ENCODE data around the gene NFATC1.
"Not testable (repeated sequence)": the region's sequence is repeated elsewhere in the genome, so short reads cannot be mapped to it uniquely, and the experiment has no call there.

The NFATC1 gene

DNA sequence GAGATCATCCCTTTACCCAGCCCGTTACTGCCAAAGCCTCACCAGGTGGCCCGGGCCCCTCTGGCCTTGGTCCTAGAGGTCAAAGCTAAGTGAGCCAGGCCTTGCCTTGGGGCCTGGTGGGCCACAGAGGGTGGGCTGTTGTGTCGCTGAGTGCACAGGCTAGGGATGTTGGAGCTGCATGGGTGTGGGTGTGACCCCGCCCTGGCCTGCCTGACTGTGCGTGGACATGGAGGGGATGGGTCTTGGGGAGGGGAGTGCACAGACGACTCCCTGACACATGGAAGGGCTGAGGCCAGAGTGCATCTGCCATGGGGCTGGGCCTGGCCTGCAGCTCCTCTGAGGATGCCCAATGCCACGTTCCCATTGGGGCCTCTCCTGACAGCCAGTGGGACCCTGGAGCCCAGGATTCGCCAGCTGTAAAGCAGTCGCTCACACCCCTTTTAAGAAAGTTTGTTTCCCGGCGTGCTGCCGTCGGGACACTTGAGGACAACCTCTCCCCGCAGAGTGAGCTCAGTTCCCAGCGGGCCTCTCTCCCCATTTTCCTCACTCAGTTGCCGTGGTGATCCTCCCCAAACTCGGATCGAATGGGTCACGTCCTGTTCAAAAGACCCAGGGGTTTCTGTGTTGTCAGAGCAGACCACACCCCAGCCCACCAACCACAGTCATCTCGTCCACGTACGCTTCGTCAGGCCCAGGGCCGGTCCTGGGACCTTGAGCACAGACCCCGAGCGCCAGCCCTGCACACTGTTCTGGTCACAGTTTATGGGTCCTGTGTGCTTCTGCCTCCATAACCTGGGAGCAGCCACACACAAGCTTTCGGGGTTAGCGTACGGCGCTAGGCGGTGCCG lies 93.5 kb downstream of the NFATC1 start:
- DNase-seq (ENCODE audit: low read depth in 2 of 2) = no peak

DNA sequence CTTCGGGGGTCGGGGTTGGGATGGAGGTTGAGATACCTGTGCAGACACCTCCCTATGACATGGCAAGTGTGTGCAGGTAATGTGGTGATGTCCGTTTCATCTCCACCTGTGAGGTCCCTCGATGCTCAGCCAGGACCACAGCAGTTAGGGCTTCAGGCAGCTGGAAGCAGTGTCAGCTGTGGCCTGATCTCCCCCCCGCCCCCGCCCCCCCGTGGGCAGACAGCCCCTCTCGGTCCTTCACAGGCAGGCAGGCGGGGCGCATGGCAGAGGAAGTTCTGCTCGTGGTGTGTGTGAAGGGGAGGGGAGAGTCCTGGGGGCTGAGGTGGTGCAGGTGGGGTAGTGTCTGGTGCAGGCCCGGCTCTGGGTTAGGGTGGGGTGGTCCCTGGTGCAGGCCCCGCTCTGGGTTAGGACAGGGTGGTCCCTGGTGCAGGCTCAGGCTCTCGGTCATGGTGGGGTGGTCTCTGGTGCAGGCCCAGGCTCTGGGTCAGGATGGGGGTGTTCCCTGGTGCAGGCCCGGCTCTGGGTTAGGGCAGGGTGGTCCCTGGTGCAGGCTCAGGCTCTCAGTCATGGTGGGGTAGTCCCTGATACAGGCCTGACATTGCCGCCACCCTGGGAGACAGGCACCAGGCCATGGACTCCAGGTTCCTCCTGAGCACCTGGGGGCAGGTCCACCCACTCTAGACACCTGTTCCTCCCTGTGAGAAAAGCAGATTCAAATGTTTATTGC lies 94.3 kb downstream of the NFATC1 start:
- DNase-seq (ENCODE audit: low read depth in 2 of 2) = no peak

DNA sequence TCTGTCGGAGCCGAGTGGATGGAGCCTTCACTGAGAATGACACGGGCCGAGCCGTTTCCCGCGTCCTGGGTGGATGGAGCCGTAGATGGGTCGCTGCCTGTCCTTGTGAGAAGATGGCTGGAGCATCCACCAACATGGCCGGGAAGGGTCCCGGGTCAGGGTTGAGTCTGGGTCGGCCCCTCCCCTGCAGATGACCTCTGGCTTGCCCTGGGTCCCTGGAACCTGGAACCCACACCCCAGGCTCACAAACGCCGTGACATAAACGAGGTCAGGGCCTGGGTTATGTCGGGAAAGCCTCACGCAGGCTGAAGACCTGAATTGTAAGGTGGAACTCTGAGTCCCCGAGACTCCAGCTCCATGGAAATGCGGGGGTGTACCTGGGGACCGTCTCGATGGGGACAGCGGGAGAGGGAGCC lies 94.9 kb downstream of the NFATC1 start:
- no peak for DNase-seq (ENCODE audit: low read depth in 2 of 2)

DNA sequence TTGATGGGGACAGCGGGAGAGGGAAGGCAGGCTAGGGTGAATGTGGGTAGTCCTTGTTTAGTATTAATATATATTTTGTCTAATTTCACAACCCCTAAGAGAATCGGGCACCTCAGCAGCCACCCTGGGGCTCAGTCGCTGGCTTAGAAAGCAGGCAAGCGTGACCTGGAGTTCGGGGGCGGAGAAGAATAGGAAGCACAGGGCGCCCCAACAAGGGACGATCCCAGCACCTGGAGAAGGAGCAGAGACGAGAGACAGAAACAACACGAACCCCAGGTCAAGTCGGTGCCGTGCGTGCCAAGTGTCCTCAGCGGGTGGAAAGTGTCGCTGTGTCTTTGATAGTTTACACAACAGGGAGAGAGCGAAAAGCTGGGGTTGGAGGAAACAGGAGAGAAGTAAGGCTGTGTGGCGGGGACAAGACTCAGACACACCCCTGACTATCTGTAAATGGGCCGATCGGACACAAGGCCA lies 95.4 kb downstream of the NFATC1 start:
- DNase-seq (ENCODE audit: low read depth in 2 of 2) = no peak

DNA sequence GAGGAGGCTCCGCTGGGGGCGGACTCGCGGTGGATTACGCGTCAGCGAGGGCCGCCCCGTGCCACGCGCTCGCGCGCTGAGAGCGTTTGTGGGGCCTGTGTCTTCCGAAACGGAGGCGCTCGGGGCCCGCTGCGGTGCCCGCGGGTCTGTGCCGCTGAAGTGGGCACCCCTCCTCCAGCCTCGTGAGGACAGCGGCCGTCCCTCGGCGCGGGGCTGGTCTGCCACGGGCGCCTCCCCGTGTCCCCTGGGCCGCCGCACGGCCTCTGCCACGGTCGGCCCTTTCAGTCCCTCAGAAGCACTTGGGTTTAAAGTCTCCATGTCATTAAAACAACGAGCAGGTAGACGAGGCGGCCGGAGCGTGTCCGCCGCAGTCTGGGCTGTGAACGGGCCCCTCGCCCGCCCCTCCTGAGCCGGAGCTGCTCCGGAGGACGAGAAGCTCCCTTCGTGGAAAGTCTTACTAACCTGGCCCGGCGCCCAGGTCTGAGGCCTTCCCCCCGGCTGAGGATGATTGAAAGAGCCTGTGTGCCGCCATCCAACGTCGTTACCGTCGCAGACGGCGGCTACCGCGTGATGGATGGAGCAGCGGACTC lies 97.6 kb downstream of the NFATC1 start:
- no peak for DNase-seq (ENCODE audit: low read depth in 2 of 2)

DNA sequence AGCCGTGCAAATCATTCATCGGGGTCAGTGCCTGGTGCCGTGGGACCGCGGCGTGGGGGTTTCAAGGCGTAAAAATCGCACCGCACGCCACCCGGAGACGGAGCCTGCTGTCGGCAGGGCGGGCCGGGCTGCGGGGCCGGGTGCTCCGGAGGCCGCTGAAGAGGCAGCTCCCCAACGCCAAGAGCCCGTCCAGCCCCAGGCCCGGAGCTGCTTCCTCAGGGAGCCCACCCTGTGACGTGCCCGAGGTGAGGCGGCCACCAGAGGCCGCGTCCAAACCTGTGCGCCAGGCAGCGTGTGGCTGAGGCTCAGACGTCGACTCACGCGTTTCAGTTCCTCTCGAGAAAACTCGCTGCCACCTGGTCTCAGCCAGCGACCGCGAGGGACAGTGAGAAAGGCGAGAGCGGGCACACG lies 98.1 kb downstream of the NFATC1 start:
- no peak for DNase-seq (ENCODE audit: low read depth in 2 of 2)

DNA sequence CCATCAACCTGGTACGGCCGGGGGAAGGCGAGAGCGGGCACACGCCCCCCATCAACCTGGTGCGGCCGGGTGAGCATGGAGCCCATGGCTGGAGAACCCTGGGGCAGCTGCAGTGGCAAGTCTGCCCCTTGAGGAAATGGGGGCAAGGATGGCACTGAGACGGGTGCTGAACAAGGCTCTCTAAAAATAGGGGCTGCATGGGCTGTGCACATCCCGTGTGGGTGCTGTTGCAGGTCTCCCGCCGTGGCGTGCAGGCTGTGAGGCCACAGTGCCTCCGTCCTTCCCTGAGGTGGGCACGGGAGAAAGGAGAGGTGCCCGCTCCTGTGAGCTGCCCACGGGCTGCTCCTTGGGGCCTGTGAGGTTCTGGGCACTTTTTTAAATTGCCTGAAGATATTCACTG lies 99.2 kb downstream of the NFATC1 start:
- DNase-seq (ENCODE audit: low read depth in 2 of 2) = no peak

DNA sequence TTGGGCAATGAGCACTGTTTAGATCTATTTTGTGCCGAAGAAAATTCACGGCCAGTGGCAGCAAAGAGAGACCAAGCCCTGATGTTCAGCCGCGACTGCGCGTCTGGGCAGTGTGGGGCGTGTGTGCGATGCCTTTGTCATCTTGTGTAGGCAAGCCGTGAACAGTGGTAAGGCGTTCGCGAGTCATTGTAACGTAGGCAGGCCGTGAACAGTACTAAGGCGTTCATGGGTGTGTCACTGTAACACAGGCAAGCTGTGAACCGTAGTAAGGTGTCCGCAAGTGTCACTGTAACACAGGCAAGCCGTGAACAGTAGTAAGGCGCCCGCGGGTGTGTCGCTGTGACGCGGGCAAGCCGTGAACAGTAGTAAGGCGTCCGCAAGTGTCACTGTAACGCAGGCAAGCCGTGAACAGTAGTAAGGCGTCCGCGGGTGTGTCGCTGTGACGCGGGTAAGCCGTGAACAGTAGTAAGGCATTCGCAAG lies 99.9 kb downstream of the NFATC1 start:
- no peak for DNase-seq (ENCODE audit: low read depth in 2 of 2)

DNA sequence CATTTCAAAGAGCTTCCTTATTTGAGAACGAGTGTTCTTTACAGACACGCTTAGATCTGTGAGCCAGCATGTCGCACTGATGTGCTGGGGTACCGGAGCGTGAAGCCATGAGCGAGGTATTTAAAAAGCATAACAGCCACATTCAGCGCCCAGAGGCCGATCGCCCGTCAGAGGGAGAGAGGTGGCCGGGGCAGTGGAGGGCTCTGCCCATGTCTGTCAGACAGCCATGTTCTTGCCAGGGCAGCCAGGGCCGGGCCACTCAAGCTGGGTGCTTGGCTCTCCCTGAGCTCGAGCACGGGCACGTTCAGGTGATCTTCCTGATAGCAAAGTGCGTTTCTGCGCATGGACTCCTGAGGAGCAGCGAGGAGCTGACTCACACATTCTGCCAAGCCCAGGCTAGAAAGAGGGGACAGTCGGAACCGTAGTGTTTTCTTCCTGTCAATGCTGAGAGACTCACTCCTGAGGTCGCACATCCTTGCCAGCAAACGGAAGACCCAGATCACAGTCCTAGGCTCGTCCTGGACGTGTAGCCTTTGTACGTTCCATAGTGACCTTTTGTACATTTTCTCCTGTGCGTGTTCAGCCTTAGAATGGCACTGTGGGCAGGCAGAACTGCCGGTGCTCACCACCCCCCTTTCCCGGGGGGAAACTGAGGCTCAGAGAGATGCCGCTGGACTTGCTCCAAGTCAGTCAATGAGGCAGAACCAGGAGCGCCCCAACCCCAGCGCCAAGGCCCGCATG lies 100.7 kb downstream of the NFATC1 start:
- DNase-seq (ENCODE audit: low read depth in 2 of 2) = no peak

DNA sequence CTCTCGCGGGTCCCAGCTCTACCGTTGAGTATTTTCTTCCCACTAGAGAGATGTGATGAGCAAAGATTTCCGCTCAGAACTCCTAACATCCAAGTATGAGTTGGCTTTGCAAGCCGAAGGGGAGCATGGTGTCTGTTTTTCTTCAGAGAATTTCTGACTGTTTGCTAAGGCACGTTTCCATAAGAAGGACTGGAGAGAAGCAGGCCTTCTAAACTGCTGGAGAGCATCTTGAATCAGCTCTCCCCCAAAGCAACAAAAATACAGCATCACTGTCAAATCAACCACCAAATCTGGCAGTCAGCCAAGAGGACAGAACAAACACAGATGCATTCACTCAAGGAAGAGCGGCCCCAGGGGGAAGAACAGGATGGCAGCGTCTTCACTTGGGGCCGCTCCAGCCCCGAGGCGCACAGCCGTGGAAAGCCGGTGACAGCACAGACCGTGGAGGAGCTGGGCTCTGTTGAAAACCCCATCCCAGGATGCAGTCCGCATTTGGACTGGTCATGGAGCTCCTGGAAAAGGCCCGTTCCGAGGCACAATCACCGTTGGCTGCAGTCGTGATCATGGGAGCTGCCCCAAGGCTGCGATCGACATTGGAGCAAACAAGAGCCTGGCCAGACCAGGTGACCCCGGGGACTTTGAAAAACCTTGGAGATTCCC lies 101.4 kb downstream of the NFATC1 start:
- DNase-seq (ENCODE audit: low read depth in 2 of 2) = no peak

DNA sequence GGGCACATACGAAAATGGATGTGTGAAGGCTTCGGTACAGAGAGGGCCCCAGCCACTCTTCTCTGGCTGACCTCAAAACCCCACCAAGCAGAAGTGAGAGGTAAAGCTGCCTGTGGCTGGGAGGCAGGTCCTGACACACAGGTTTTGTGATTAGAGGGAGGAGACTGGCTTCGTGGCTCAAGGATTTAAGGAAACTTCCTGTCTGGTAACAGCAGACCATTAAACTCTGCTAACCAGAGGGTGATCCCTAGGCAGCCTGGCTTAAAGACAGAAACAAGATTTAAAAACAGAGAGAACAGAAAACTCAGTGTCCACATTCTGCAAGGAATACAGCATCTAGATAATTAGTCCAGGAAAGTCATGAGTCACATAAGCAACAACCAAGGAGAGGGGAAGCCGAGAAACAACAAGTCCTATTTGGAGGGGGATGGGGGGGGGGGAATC lies 101.9 kb downstream of the NFATC1 start:
- no peak for DNase-seq (ENCODE audit: low read depth in 2 of 2)

DNA sequence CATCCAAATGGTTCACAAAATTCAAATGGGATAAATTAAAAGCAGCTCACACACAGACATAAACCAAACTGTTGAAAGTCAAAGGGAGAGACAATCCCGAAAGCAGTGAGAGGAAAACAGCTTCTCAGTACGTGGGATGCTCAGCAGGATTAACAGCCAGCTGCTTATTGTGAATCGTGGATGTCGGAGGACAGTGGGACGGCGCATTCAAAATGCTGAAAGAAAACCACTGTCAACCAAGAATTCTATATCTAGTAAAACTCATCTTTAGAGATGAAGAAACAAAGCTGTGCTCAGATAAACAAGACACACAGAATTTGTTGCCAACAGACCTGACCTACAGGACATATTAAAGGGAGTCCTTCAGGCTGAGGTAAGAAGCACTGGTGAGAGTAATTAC lies 102.9 kb downstream of the NFATC1 start:
- DNase-seq (ENCODE audit: low read depth in 2 of 2) = no peak

DNA sequence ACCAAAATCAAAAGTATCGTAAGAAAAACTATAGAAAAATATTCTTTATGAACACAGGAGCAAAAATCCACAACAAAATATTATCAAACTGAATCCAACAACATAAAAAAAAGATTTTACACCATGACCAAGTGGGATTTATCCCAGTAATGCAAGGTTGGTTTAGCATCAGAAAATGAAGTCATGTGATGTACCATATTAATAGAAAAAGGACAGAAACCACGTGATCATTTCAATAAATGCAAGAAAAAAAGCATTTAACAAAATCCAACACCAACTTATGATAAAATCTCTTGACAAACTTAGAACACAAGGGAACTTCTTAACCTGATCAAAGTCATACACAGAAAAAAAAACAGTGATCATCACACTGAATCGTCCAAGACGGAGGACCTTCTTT lies 105.3 kb downstream of the NFATC1 start:
- DNase-seq (ENCODE audit: low read depth in 2 of 2) = no peak

DNA sequence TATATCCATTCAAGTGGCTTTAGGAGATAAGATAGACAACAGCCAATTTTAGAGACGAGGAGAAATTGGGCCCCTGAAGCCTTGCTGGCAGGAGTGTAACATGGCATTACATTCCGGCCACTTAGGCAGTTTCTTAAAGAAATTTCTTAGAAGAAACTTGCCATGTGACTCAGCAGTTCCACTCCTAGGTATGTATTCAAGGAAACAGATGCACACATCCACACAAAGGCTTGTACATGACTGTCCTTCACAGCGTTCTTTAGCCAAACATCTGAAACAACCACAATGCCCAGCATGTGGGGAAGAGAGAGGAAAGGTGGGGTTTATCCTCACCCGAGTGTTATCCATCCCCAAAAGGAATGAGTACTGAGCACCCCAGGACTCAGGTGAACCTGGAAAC lies 107.1 kb downstream of the NFATC1 start:
- DNase-seq (ENCODE audit: low read depth in 2 of 2) = no peak

DNA sequence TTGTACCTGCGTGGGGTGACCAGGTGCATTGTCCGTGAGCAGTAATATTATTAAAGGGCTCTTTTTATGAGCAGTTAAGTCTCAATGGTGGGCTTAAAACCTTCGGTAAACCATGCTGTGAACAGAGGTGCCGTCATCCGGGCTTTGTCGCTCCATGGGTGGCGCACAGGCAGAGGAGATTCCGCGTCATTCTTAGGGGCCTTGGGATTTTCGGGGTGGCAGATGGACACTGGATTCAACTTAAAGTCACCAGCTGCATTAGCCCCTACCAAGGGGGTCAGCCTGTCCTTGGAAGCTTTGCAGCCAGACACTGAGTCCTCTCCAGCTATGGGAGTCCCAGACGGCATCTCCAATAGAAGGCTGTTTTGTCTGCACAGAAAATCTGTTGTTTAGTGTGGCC lies 107.7 kb downstream of the NFATC1 start:
- DNase-seq (ENCODE audit: low read depth in 2 of 2) = no peak

DNA sequence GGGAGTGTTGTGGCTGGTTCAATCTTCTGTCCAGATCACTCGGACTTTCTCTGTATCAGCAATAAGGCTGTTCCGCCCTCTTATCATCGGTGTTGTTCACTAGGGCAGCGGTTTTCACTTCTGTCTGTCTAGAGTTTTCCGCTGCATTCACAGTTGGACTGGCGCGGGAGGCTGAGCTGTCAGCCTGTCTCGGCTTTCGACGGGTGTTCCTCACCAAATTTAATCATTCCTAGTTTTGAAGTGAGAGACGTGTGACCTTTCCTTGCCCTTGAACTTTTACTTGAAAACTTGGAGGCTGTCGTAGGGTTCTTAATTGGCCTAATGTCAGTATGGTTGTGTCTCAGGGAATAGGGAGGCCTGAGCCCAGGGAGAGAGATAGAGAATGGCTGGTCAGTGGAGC lies 108.3 kb downstream of the NFATC1 start:
- DNase-seq (ENCODE audit: low read depth in 2 of 2) = no peak

DNA sequence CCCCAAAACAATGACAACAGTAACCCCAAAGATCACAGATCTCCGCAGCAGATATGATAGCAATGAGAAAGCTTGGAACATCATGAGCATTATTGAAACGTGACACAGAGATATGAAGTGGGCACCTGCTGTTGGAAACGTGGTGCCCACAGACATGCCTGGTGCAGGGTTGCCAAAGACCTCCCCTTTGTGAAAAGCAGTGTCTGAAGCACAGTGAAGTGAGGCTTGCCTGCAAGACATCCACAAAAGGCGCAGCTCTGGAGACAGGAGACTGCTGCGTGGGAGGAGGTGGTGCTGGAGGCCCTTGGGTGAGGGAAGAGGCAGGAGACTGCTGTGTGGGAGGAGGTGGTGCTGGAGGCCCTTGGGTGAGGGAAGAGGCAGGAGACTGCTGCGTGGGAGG lies 108.8 kb downstream of the NFATC1 start:
- not testable (repeated sequence) for DNase-seq (ENCODE audit: low read depth in 2 of 2)

DNA sequence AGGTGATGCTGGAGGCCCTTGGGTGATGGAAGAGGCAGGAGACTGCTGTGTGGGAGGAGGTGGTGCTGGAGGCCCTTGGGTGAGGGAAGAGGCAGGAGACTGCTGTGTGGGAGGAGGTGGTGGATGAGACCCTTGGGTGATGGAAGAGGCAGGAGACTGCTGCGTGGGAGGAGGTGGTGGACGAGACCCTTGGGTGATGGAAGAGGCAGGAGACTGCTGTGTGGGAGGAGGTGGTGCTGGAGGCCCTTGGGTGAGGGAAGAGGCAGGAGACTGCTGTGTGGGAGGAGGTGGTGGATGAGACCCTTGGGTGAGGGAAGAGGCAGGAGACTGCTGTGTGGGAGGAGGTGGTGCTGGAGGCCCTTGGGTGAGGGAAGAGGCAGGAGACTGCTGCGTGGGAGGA lies 109.7 kb downstream of the NFATC1 start:
- not testable (repeated sequence) for DNase-seq (ENCODE audit: low read depth in 2 of 2)

DNA sequence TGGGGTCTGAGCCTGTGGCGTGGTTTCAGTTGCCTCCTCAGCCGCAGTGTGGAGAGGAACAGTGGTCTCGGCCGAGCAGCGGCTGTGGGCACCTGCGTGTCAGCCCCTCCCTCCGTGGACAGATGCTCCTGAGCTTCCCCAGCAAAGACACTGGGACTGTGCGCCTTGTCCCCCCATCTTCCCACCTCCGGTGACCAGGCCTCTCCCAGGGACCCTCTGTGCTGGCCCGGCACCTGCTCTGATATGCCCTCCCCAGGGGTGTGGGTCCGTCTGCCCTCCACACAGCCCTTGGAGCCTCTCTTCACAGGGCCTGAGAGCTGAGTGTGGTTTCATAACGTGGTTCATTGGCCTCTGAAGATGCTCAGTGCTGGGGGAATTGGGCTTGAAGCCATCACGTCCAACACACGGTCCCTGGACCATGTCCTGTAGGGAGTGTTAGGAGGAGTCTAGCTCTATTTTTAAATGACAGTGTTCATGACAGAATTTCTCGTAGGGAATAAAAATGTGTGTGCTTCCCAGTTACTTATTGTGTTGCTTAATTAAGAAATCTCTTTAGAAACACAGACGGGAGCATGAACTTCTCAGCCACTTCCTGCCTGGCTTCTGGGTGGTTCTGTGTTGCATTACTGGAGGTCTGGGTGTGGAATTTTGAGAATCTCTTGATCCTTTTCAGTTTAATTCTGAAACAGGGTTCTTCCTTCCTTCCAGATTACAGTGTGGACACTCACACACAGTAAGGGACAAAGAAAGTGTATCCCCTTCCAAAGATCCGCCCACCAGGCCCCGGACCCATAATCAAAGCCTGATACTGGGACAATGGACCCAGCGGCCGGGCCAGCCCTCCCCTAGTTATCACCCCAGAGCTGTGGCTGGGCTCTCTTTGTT lies 110.7 kb downstream of the NFATC1 start:
- no peak for DNase-seq (ENCODE audit: low read depth in 2 of 2)

DNA sequence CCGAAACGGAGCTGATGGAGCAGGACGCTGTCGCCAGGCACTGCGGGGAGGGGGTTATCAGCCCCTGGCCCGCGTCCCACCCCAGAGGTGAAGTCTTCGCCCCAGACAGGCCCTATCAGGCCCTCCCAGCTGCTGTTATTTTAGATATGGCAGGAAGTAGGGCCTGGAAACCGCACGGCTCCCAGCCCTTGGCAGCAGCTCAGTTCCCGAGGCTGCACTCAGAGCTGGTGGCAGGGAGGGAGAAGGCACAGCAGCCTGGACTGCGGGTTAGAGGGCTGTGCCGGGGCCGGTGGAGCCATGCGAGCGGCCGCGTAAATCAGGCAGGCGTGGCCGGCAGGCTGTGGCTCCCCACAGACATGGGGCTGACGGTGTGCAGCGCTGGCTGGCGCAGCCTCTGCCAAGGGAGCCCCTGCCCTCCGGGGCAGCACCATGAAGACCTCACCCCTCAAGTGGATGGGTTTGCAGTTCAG lies 111.4 kb downstream of the NFATC1 start:
- DNase-seq (ENCODE audit: low read depth in 2 of 2) = no peak

Data from stimulated activated CD4-positive, alpha-beta T cell treated with anti-CD3 and anti-CD28 coated beads, Interleukin-1b, Interleukin-23, amount 100 ng/mL, for 1 hour (primary cell).